SK-N-SH treated with all-trans-retinoic acid at 6 μM for 48 hours (cell line): Measurements from ENCODE around the gene PGP.
"Not testable (repeated sequence)": the region's sequence is repeated elsewhere in the genome, so short reads cannot be mapped to it uniquely, and the experiment has no call there.

Experiments used
- ATAC-seq: fragments of 200-7000 bp; cut with Tn5 transposase; 3 replicates; pipeline ENCODE4 v1.9.1; 2020; ENCODE audit warnings: mild to moderate bottlenecking, moderate library complexity
- CREB5 ChIP-seq: fragments of 250-450 bp; sonication (Bioruptor Pico); IDR thresholded peaks from 2 replicates; pipeline ENCODE4 v1.5.1; 2020; ENCODE audit warnings: low read depth, mild to moderate bottlenecking, moderate library complexity
- CSDC2 ChIP-seq: fragments of 250-450 bp; sonication (Bioruptor Pico); IDR thresholded peaks from 2 replicates; pipeline ENCODE4 v1.5.0; 2020; ENCODE audit warnings: mild to moderate bottlenecking, moderate library complexity
- CSRNP3 ChIP-seq: fragments of 250-450 bp; sonication (Bioruptor Pico); IDR thresholded peaks from 2 replicates; pipeline ENCODE4 v1.5.1; 2021; ENCODE audit warnings: mild to moderate bottlenecking, moderate library complexity
- ESRRG ChIP-seq: fragments of 250-450 bp; sonication (Bioruptor Pico); IDR thresholded peaks from 2 replicates; pipeline ENCODE4 v1.6.1; 2021; ENCODE audit warnings: mild to moderate bottlenecking
- ISL1 ChIP-seq: fragments of 250-450 bp; sonication (Bioruptor Pico); IDR thresholded peaks from 2 replicates; pipeline ENCODE4 v2.1.2; 2022; ENCODE audit warnings: mild to moderate bottlenecking, moderate library complexity
- OSR1 ChIP-seq: fragments of 250-450 bp; sonication (Bioruptor Pico); IDR thresholded peaks from 2 replicates; pipeline ENCODE4 v1.8.0; 2022; ENCODE audit warnings: moderate library complexity, mild to moderate bottlenecking, inconsistent platforms
- SNAI2 ChIP-seq: fragments of 250-450 bp; sonication (Bioruptor Pico); IDR thresholded peaks from 2 replicates; pipeline ENCODE4 v1.5.0; 2020; ENCODE audit warnings: mild to moderate bottlenecking, moderate library complexity
- TCF4 ChIP-seq: fragments of 250-450 bp; sonication (Bioruptor Pico); IDR thresholded peaks from 2 replicates; pipeline ENCODE4 v1.8.0; 2021; ENCODE audit warnings: mild to moderate bottlenecking, moderate library complexity, borderline replicate concordance
- TOX ChIP-seq: fragments of 250-450 bp; sonication (Bioruptor Pico); IDR thresholded peaks from 2 replicates; pipeline ENCODE4 v1.8.0; 2021; ENCODE audit warnings: mild to moderate bottlenecking, moderate library complexity, borderline replicate concordance
- ZC3H10 ChIP-seq: fragments of 250-450 bp; sonication (Bioruptor Pico); IDR thresholded peaks from 2 replicates; pipeline ENCODE4 v1.5.1; 2021; ENCODE audit warnings: mild to moderate bottlenecking, moderate library complexity
- ZFP3 ChIP-seq: fragments of 250-450 bp; sonication (Bioruptor Pico); IDR thresholded peaks from 2 replicates; pipeline ENCODE4 v1.5.0; 2020; ENCODE audit warnings: mild to moderate bottlenecking, moderate library complexity
- ZFP30 ChIP-seq: fragments of 450-650 bp; formaldehyde crosslinking; IDR thresholded peaks from 2 replicates; pipeline ENCODE4 v1.5.0; 2022; ENCODE audit warnings: mild to moderate bottlenecking, moderate library complexity
- ZNF565 ChIP-seq: fragments of 450-650 bp; formaldehyde crosslinking; conservative IDR thresholded peaks from 2 replicates; pipeline ENCODE4 v1.5.0; 2020; ENCODE audit warnings: low read depth, mild to moderate bottlenecking, moderate library complexity
- ZNF70 ChIP-seq: fragments of 450-650 bp; formaldehyde crosslinking; IDR thresholded peaks from 2 replicates; pipeline ENCODE4 v1.5.0; 2020; ENCODE audit warnings: mild to moderate bottlenecking, moderate library complexity
- ZNF8 ChIP-seq: fragments of 450-650 bp; formaldehyde crosslinking; IDR thresholded peaks from 2 replicates; pipeline ENCODE4 v1.5.0; 2020; ENCODE audit warnings: mild to moderate bottlenecking, moderate library complexity
- TF ChIP-seq, protein P1 (sequence below): fragments of 250-450 bp; sonication (Bioruptor Pico); IDR thresholded peaks from 2 replicates; pipeline ENCODE4 v1.5.0; 2020; ENCODE audit warnings: mild to moderate bottlenecking, moderate library complexity
- TF ChIP-seq, protein P2 (sequence below): fragments of 250-450 bp; sonication (Bioruptor Pico); IDR thresholded peaks from 2 replicates; pipeline ENCODE4 v1.8.0; 2021; ENCODE audit warnings: low read depth, mild to moderate bottlenecking, moderate library complexity, borderline replicate concordance
- TF ChIP-seq, protein P3 (sequence below): fragments of 250-450 bp; sonication (Bioruptor Pico); IDR thresholded peaks from 2 replicates; pipeline ENCODE4 v1.8.0; 2020; ENCODE audit warnings: mild to moderate bottlenecking, moderate library complexity, borderline replicate concordance

The PGP gene

GRCh38 chr16:2260250-2260649, 45.6 kb upstream of the PGP start (continued):
- TF ChIP-seq, protein P1, sequence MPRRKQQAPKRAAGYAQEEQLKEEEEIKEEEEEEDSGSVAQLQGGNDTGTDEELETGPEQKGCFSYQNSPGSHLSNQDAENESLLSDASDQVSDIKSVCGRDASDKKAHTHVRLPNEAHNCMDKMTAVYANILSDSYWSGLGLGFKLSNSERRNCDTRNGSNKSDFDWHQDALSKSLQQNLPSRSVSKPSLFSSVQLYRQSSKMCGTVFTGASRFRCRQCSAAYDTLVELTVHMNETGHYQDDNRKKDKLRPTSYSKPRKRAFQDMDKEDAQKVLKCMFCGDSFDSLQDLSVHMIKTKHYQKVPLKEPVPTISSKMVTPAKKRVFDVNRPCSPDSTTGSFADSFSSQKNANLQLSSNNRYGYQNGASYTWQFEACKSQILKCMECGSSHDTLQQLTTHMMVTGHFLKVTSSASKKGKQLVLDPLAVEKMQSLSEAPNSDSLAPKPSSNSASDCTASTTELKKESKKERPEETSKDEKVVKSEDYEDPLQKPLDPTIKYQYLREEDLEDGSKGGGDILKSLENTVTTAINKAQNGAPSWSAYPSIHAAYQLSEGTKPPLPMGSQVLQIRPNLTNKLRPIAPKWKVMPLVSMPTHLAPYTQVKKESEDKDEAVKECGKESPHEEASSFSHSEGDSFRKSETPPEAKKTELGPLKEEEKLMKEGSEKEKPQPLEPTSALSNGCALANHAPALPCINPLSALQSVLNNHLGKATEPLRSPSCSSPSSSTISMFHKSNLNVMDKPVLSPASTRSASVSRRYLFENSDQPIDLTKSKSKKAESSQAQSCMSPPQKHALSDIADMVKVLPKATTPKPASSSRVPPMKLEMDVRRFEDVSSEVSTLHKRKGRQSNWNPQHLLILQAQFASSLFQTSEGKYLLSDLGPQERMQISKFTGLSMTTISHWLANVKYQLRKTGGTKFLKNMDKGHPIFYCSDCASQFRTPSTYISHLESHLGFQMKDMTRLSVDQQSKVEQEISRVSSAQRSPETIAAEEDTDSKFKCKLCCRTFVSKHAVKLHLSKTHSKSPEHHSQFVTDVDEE (CRISPR knock-in tag): no peak
- TF ChIP-seq OSR1 (CRISPR knock-in tag) (no peak), CREB5 (no peak), CSDC2 (CRISPR knock-in tag) (no peak), TCF4 (CRISPR knock-in tag) (no peak)
- TF ChIP-seq, all 23 proteins: peak for 0

- ATAC-seq: not testable (repeated sequence)
Measured at GRCh38 chr16:2258530-2258929, 43.9 kb upstream of the PGP start.

DNA sequence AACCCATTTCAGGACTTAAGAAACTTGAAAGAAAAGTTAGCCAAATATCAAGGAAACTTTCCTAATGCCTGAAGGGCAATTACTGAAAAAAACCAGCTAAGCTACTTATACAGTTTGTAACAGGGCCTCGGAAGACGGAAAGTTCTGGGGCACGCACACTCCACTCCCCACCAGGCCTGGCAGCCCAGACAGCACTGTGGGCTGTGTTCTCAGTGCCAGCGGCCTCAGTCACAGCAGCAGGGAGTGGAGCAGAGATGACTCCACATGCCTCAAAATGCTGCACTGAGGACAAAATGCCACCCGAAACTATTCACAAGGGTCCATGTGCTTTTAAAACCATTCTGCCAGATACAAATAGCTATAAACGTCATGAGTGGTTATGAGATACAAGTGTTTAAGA, 43.1 kb upstream of the PGP start:
- no peak for ATAC-seq
- no peak for TF ChIP-seq ZC3H10
- no peak for TF ChIP-seq CREB5
- no peak for TF ChIP-seq TCF4 (CRISPR knock-in tag)
- no peak for TF ChIP-seq ZNF565 (CRISPR knock-in tag)
- no peak for TF ChIP-seq ZFP3 (CRISPR knock-in tag)
- no peak for TF ChIP-seq ISL1 (CRISPR knock-in tag)
- no peak for TF ChIP-seq ZNF70 (CRISPR knock-in tag)

GRCh38 chr16:2256531-2257140, 42.0 kb upstream of the PGP start:
- TF ChIP-seq CSDC2 (CRISPR knock-in tag) (no peak), SNAI2 (CRISPR knock-in tag) (no peak), CREB5 (no peak), TOX (CRISPR knock-in tag) (no peak), CSRNP3 (no peak), ZNF8 (CRISPR knock-in tag) (no peak), OSR1 (CRISPR knock-in tag) (no peak), ZNF565 (CRISPR knock-in tag) (no peak), ZNF70 (CRISPR knock-in tag) (no peak), ZFP3 (CRISPR knock-in tag) (no peak), ESRRG (CRISPR knock-in tag) (no peak), ZFP30 (no peak)
- TF ChIP-seq, protein P2, sequence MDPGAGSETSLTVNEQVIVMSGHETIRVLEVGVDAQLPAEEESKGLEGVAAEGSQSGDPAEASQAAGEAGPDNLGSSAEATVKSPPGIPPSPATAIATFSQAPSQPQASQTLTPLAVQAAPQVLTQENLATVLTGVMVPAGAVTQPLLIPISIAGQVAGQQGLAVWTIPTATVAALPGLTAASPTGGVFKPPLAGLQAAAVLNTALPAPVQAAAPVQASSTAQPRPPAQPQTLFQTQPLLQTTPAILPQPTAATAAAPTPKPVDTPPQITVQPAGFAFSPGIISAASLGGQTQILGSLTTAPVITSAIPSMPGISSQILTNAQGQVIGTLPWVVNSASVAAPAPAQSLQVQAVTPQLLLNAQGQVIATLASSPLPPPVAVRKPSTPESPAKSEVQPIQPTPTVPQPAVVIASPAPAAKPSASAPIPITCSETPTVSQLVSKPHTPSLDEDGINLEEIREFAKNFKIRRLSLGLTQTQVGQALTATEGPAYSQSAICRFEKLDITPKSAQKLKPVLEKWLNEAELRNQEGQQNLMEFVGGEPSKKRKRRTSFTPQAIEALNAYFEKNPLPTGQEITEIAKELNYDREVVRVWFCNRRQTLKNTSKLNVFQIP (CRISPR knock-in tag): no peak
- TF ChIP-seq, protein P1 (CRISPR knock-in tag): no peak
- TF ChIP-seq, protein P3, sequence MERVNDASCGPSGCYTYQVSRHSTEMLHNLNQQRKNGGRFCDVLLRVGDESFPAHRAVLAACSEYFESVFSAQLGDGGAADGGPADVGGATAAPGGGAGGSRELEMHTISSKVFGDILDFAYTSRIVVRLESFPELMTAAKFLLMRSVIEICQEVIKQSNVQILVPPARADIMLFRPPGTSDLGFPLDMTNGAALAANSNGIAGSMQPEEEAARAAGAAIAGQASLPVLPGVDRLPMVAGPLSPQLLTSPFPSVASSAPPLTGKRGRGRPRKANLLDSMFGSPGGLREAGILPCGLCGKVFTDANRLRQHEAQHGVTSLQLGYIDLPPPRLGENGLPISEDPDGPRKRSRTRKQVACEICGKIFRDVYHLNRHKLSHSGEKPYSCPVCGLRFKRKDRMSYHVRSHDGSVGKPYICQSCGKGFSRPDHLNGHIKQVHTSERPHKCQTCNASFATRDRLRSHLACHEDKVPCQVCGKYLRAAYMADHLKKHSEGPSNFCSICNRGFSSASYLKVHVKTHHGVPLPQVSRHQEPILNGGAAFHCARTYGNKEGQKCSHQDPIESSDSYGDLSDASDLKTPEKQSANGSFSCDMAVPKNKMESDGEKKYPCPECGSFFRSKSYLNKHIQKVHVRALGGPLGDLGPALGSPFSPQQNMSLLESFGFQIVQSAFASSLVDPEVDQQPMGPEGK: no peak
- ATAC-seq: no peak
